HG03457 (cell line): ENCODE results near the gene CEBPB.

Experiments
- ATAC-seq: cut with Tn5 transposase; IDR thresholded peaks from one replicate; pipeline ENCODE4 v1.9.1; 2021; ENCODE audit warnings: moderate number of reproducible peaks; ENCODE audit not compliant: unreplicated experiment

The CEBPB gene

GRCh38 chr20:50210066-50210619, 19.5 kb downstream of the CEBPB start:
- no peak for ATAC-seq

DNA sequence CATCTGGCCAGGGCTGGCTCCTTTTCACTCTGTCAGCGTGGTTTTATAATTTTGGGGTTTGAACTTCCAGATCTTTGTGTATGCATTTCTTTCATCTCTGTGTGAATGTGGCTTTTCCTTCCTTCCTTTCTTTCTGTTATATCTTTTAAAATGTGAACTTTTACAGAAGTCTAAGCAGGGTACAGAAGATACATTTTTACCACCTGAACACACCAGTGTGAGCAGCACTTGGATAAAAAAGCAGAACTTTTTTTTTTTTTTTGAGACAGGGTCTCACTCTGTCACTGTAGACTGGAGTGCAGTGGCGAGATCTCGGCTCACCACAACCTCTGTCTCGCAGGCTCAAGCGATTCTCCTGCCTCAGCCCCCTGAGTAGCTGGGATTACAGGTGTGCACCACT, 20.5 kb downstream of the CEBPB start:
- ATAC-seq = no peak

GRCh38 chr20:50213531-50214106, 23.0 kb downstream of the CEBPB start:
- no peak for ATAC-seq

GRCh38 chr20:50214226-50215024, 23.8 kb downstream of the CEBPB start:
- ATAC-seq = no peak

DNA sequence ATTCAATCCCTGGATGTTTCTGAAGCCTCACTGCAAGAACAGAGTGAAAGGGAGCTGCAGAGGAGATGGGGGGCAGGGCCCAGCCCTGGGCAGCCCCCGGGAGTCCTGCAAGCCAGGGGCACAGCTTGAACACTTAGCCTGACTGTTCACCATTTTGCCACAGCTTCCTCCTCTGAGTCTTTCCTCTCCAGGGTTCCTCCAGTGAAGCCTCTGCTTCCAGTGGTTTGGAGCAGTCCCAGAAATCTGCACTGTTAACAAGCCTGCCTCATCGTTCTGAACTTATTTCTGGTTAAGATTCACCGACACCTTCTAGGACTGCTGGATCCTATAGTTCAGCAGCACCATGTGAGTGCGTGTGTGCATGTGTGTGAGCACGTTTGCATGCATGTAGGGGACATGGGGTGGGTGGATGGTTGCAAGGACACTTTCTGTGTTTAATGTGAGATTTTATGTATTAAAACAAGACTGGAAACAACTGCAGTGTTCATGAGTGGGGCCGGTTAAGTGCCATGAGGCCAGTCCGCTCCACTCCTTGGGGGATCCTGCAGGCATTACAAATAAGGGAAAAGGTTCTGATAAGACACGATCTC, 24.6 kb downstream of the CEBPB start:
- ATAC-seq = no peak

GRCh38 chr20:50215926-50216325, 25.3 kb downstream of the CEBPB start:
- no peak for ATAC-seq

- ATAC-seq = no peak
These were observed 26.0 kb downstream of the CEBPB start for GRCh38 chr20:50216543-50217206.

DNA sequence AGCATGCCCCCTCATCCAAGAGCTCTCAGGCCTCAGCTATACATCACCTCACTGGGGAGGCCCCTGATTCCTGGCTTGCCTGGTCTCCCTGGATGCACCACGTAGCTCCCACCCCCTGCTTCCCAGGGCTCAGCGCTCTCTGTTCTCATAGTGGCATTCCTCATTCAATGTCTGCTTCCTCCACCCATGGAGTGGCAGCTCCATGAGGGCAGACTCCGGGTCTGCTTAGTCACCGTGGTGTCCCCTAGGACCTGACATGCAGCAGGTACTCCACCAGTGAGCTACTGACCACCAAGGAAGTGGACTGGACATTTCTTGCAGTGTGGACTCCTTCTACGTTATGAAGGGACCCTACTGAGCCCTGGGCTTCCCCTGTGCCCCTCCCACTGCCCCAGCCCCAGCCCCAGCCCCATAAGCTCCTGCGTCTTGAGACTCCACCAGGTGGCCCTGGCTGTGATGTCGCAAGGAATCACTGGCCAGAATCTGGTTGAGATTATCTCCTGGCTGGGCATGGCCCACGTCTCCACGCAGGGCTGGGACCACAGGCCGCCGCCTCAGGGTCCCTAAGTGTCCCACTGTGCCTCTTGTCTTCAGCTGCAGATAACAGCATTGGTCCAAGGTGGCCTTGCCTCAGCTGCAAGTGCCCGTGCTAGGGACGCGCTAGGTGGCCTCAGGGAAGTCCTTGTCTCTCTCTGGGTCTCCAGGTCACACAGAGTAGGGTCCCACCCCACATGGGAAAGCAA, 26.7 kb downstream of the CEBPB start:
- no peak for ATAC-seq

DNA sequence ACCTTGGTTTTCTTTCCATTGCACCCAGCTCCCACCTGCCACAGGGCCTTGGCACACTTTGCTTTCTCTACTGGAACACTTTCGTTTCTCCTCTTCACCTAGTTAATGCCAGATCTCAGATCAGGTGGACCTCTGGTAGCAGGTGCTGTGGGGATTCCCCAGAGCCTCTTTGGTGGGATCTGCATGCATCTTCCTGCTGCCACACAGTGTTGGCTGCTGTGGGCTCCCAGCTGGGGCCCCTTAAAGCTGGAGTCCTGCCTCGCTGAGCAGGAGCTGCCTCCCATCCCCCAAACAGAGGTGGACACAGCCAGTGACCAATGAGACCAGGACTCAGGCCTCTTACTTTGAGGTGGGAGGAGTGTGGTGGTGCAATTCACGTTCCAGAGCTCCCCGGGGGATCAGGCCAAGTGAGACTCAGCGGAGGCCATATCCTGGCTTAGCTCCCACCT, 28.4 kb downstream of the CEBPB start:
- ATAC-seq = no peak

GRCh38 chr20:50219600-50219999, 29.0 kb downstream of the CEBPB start:
- no peak for ATAC-seq

DNA sequence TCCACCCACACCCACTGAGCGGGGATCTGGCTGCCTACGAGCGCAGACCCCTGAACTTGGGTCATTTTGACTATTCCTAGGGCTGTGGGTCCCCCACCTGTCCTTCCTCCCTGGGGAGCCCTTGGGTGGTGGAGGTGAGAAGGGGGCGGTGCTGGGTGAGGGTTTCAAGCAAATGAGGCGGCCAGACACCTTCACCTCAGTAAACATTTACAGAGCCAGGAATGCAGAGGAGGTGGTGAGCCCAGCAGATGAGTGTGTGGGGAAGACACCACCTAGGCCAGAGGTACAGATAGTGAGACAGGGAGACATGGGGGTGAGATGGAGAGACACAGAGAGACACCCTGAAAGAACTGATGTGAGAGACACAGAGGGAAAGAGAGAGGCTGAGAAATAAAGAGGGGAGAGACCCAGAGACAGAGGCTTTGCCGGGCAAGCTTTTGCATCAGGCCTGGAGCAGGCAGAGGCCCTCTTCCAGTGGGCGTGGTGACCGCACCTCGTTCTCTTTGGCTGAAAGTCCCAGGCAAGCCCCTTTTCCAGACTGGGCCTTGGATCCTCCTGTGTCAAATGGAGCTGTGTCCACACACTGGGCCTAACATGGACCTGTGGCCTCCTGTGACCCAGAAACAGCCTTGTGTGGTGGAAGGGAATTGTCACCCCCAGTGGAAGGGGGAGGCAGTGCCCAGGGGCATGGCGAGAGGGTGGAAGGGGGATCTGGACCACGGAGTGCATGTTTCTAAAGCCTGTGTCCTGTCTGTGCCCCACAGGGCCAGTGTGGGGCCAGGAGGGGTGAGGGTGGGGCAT, 29.7 kb downstream of the CEBPB start:
- ATAC-seq = no peak

DNA sequence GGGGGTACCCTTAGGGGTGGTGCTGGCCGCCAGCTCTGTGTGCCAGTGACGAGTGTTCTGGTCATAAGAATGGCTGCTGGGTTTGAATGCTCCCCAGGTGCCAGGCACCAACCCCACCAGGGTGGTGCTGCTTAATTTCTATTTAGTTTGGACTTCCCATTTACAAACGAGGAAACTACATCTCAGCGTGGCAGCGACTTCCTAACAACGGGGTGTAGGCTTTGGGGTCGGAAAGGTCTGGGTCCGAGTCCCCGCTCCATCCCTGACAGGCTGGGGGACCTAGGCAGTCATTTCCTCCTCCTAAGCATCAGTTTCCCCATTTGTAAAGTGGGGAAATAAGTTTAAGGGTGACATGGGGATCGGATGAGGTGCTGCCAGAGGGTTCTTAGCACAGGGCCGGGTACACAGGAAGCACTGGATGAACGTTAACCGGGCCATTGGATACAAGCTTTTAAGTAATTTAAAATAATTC, 30.3 kb downstream of the CEBPB start:
- no peak for ATAC-seq

DNA sequence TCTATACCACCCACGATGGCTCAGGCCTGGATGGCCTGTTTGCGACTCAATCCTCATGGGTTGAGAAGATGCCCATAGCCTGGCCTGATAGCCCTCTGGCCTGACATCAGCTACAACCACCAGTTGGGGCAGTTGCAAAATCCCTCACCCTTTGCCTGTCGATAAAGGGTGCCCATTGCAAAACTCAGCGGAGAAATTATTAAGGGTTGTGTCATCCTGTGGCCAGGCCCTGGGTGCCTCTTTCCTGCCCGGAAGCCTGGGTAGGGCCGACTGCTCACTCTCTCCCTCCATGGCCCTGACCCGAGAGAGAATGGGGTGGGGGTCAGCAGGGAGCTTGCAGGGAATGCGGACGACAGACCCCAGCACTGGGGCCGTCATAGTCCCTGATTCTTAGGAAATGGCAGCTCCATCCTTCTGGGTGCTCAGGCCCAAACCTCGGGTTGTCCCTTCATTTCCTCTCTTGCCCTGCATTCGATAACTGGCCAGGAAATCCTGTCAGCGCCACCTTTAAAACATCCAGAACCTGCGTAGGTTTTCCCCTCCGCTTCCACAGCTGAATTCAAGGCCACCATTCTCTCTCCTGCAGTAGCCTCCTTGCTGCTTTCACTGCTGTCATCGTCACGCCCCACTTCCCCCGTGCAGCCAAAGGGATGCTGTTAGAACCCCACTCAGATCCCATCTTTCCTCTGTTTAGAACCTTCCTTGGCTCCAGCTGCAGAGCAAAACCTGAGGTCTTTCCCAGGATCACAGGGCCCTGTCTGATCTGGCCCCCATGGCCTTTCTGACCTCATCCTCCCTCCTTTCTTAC, 31.1 kb downstream of the CEBPB start:
- ATAC-seq = no peak

GRCh38 chr20:50222309-50223038, 31.8 kb downstream of the CEBPB start:
- no peak for ATAC-seq

GRCh38 chr20:50223039-50224005, 32.7 kb downstream of the CEBPB start:
- no peak for ATAC-seq

GRCh38 chr20:50224052-50224451, 33.4 kb downstream of the CEBPB start:
- no peak for ATAC-seq
